Stomach (tissue), 9 donors: ENCODE measurements around the gene FNBP1L. TPM values are rescaled to one million over a fixed set of nuclear protein-coding genes. Genes with fewer than 3 reads are reported as not detected.
"Not testable (repeated sequence)": the region's sequence is repeated elsewhere in the genome, so short reads cannot be mapped to it uniquely, and the experiment has no call there.

Experiments used
- DNase-seq, 2 donors: peaks; one replicate each; pipeline versions ENCODE4 v3.0.0 to v3.0.0-alpha.2; 2013 to 2019
- H3K27ac ChIP-seq, 5 donors: fragments of 200-600 bp in 4 of 5; sonication (generic) in 4 of 5; one replicate each; pipeline ENCODE4 v1.5.1; 2013 to 2019; ENCODE audit warnings: mild to moderate bottlenecking in 1 of 5, moderate library complexity in 1 of 5
- H3K27me3 ChIP-seq, 3 donors: fragments of 200-600 bp; sonication (generic); one replicate each; pipeline ENCODE4 v1.5.1; 2017 to 2019; ENCODE audit warnings: mixed run types in 1 of 3
- H3K36me3 ChIP-seq, 4 donors: fragments of 200-600 bp; sonication (generic); 1 replicate in 3 of 4; 2 replicates in 1 of 4; pipeline ENCODE4 v1.5.1; 2016 to 2019
- H3K4me1 ChIP-seq, 4 donors: fragments of 200-600 bp; sonication (generic); one replicate each; pipeline ENCODE4 v1.5.1; 2016 to 2019
- H3K4me3 ChIP-seq, 4 donors: fragments of 200-600 bp; sonication (generic) in 3 of 4; one replicate each; pipeline ENCODE4 v1.5.1; 2016 to 2019; ENCODE audit warnings: mild to moderate bottlenecking in 1 of 4
- H3K9me3 ChIP-seq, 4 donors: fragments of 200-600 bp; sonication (generic); one replicate each; pipeline ENCODE4 v1.5.1; 2016 to 2019
- CTCF ChIP-seq, 7 experiments: fragments of 450-650 bp in 4 of 7; fragments of 200-600 bp in 3 of 7; sonication (generic) in 3 of 7; IDR thresholded peaks; one replicate each; pipeline ENCODE4 v1.5.1; 2016 to 2019; ENCODE audit warnings: antibody characterized with exemption in 7 of 7, control low read depth in 2 of 7, mild to moderate bottlenecking in 1 of 7
- EP300 ChIP-seq: sonication (generic); formaldehyde crosslinking; IDR thresholded peaks from one replicate; pipeline ENCODE4 v1.6.1; 2017; ENCODE audit warnings: antibody characterized with exemption
- POLR2A ChIP-seq, 4 donors: fragments of 450-650 bp; IDR thresholded peaks; one replicate each; pipeline ENCODE4 v1.6.1; 2016; ENCODE audit warnings: antibody characterized with exemption in 4 of 4, control low read depth in 2 of 4, mild to moderate bottlenecking in 1 of 4, moderate library complexity in 1 of 4
- POLR2AphosphoS5 ChIP-seq, 3 donors: sonication (generic); formaldehyde crosslinking; IDR thresholded peaks; one replicate each; pipeline ENCODE4 v1.6.1; 2016; ENCODE audit warnings: antibody characterized with exemption in 3 of 3
- WGBS, 5 donors: extraction: QIAGEN DNeasy Blood & Tissue Kit in 3 of 5; methylation state at CpG; one replicate each; pipeline versions ENCODE4 v1.1.5 to v1.1.7; 2013 to 2018; 5-methylcytosine and 5-hydroxymethylcytosine counted together
- intact Hi-C: fragments of 100-400 bp; cut with DNase I; formaldehyde crosslinking; loops from one replicate; pipeline ENCODE4 v1.15.1; 2023; ENCODE audit warnings: low total_unique reads
- polyA plus RNA-seq, 3 donors: library from polyadenylated mRNA; stranded (reverse); fragments of 200-250 nt; gene quantifications; one replicate each; pipeline ENCODE4 v1.2.3, GENCODE V29; 2013
- total RNA-seq, 5 donors: library from RNA; depleted of rRNA; stranded (reverse); fragments of >200 nt; gene quantifications; one replicate each; pipeline versions ENCODE4 v1.1.0 to v1.2.3, GENCODE V29; 2014 to 2016
- donor health status: healthy with polysubstance abuse.
- donor health status: Bipolar disorder and iron deficiency.
- donor health status: healthy.

The FNBP1L gene
- total and polyA plus RNA-seq, 8 donors = 9.2 to 74.0 (median 29.2) TPM

GRCh38 chr1:93471284-93471683, 23.4 kb downstream of the FNBP1L start:
- TF ChIP-seq POLR2AphosphoS5 (IDR thresholded peaks at IDR 0.05) (no peak), CTCF (IDR thresholded peaks at IDR 0.05) (no peak), EP300 (no peak), POLR2A (IDR thresholded peaks at IDR 0.05) (no peak)
- intact Hi-C loops = no loop called here
- WGBS, 5 donors = 78 to 88% (median 86%) methylated on average over 6 of the region's 6 CpGs

GRCh38 chr1:93471911-93472310, 24.0 kb downstream of the FNBP1L start:
- Histone ChIP-seq H3K9me3 (no peaks in the 10 kb centered on the region), H3K27me3 (no peaks in the 10 kb centered on the region), H3K36me3 (no peaks in the 10 kb centered on the region), H3K27ac (peak overlapping the region in 1 of 5 donors; percentile 24), H3K4me3 (no peak overlapping the region), H3K4me1 (peaks cover 7 to 22% (median 21%) of the 10 kb centered on the region in 4 donors)
- WGBS, 5 donors = 10 to 12% (median 11%) methylated on average over 1 of the region's 1 CpG
- TF ChIP-seq CTCF (IDR thresholded peaks at IDR 0.05) = no peak
- no peak for TF ChIP-seq POLR2A (IDR thresholded peaks at IDR 0.05)
- no peak for TF ChIP-seq POLR2AphosphoS5 (IDR thresholded peaks at IDR 0.05)
- TF ChIP-seq EP300 = no peak
- intact Hi-C loops = no loop called here
- no peak for DNase-seq

More at GRCh38 chr1:93471284-93471683, 23.4 kb downstream of the FNBP1L start:
- Histone ChIP-seq H3K27ac (peak overlapping the region in 2 of 5 donors; percentile 13 to 24), H3K27me3 (no peaks in the 10 kb centered on the region), H3K4me3 (no peak overlapping the region), H3K36me3 (no peaks in the 10 kb centered on the region), H3K9me3 (no peaks in the 10 kb centered on the region), H3K4me1 (peaks cover 7 to 22% (median 21%) of the 10 kb centered on the region in 4 donors)
- DNase-seq = no peak

GRCh38 chr1:93474321-93474720, 26.4 kb downstream of the FNBP1L start:
- H3K27ac ChIP-seq = no peak overlapping the region
- H3K27me3 ChIP-seq = no peaks in the 10 kb centered on the region
- no peaks in the 10 kb centered on the region for H3K36me3 ChIP-seq
- no peak for DNase-seq
- peaks cover 0 to 14% (median 10%) of the 10 kb centered on the region in 4 donors for H3K9me3 ChIP-seq
- no peak overlapping the region for H3K4me3 ChIP-seq
- H3K4me1 ChIP-seq = peaks cover 7 to 22% (median 21%) of the 10 kb centered on the region in 4 donors
- TF ChIP-seq EP300 (no peak), POLR2AphosphoS5 (IDR thresholded peaks at IDR 0.05) (no peak), POLR2A (IDR thresholded peaks at IDR 0.05) (no peak), CTCF (IDR thresholded peaks at IDR 0.05) (no peak)
- intact Hi-C loops = no loop called here
- 33 to 55% (median 45%) methylated on average over 2 of the region's 2 CpGs for WGBS, 5 donors

GRCh38 chr1:93475681-93476080, 27.8 kb downstream of the FNBP1L start:
- no peak overlapping the region for H3K27ac ChIP-seq
- TF ChIP-seq POLR2AphosphoS5 (IDR thresholded peaks at IDR 0.05) (no peak), EP300 (no peak), POLR2A (IDR thresholded peaks at IDR 0.05) (no peak), CTCF (IDR thresholded peaks at IDR 0.05) (no peak)
- WGBS, 5 donors = 78 to 94% (median 86%) methylated on average over 1 of the region's 1 CpG
- DNase-seq = no peak
- peaks cover 7 to 22% (median 21%) of the 10 kb centered on the region in 4 donors for H3K4me1 ChIP-seq
- no peak overlapping the region for H3K4me3 ChIP-seq
- intact Hi-C loops = no loop called here
- H3K27me3 ChIP-seq = no peaks in the 10 kb centered on the region
- H3K36me3 ChIP-seq = no peaks in the 10 kb centered on the region
- peaks cover 0 to 26% (median 16%) of the 10 kb centered on the region in 4 donors for H3K9me3 ChIP-seq

GRCh38 chr1:93479133-93479745, 31.3 kb downstream of the FNBP1L start:
- H3K27me3 ChIP-seq, DNase-seq, H3K36me3 ChIP-seq, H3K4me3 ChIP-seq, intact Hi-C loops, H3K27ac ChIP-seq: not testable (repeated sequence)
- 82 to 90% (median 88%) methylated on average over 8 of the region's 8 CpGs for WGBS, 5 donors
- H3K4me1 ChIP-seq = peaks cover 0 to 15% (median 5%) of the 10 kb centered on the region in 4 donors
- peaks cover 0 to 26% (median 16%) of the 10 kb centered on the region in 4 donors for H3K9me3 ChIP-seq

- peaks cover 0 to 26% (median 16%) of the 10 kb centered on the region in 4 donors for H3K9me3 ChIP-seq
- DNase-seq, intact Hi-C loops, H3K27ac ChIP-seq, H3K4me3 ChIP-seq, H3K36me3 ChIP-seq, H3K27me3 ChIP-seq: not testable (repeated sequence)
- H3K4me1 ChIP-seq = peaks cover 0 to 11% (median 4%) of the 10 kb centered on the region in 4 donors
- WGBS, 5 donors = 80 to 91% (median 84%) methylated on average over 5 of the region's 5 CpGs
Measured at GRCh38 chr1:93481899-93482298, 34.0 kb downstream of the FNBP1L start.
